ENCODE data around the gene SYNE1.
"Not testable (repeated sequence)": the region's sequence is repeated elsewhere in the genome, so short reads cannot be mapped to it uniquely, and the experiment has no call there.

The SYNE1 gene

GRCh38 chr6:152563177-152563576, 74.0 kb downstream of the SYNE1 start:
- no peaks in the 10 kb centered on the region for H3K4me1 Mint-ChIP-seq
- H3K27me3 Mint-ChIP-seq = no peaks in the 10 kb centered on the region
- no peak overlapping the region for H3K4me3 Mint-ChIP-seq
- H3K36me3 Mint-ChIP-seq = no peaks in the 10 kb centered on the region
- no peak overlapping the region for H3K27ac Mint-ChIP-seq
- CTCF ChIA-PET = no interaction called here
- H3K9me3 Mint-ChIP-seq = no peaks in the 10 kb centered on the region
- no peak for DNase-seq

- H3K27me3 Mint-ChIP-seq, H3K9me3 Mint-ChIP-seq, H3K36me3 Mint-ChIP-seq, H3K4me3 Mint-ChIP-seq, DNase-seq, H3K4me1 Mint-ChIP-seq, CTCF ChIA-PET, H3K27ac Mint-ChIP-seq: not testable (repeated sequence)
These were observed 78.4 kb downstream of the SYNE1 start for GRCh38 chr6:152558798-152559197.

DNA sequence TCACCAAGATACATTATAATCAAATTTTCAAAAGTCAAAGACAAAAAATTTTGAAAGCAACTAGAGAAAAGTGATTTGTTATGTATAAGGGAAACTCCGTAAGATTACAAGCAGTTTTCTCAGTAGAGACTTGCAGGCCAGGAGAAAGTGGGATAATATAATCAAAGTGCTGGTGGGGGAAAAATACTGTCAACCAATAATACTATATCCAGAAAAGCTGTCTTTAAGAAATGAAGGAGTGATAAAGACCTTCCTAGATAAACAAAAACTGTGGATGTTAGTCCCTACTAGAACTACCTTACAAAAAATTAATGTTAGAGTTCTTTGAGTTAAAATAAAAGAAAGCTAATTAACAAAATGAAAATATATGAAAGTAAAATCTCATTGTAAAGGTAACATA, 79.7 kb downstream of the SYNE1 start:
- CTCF ChIA-PET = no interaction called here
- Mint-ChIP-seq H3K4me3 (no peak overlapping the region), H3K36me3 (no peaks in the 10 kb centered on the region), H3K27ac (no peak overlapping the region), H3K27me3 (no peaks in the 10 kb centered on the region), H3K9me3 (peaks cover 3% of the 10 kb centered on the region), H3K4me1 (no peaks in the 10 kb centered on the region)
- no peak for DNase-seq

DNA sequence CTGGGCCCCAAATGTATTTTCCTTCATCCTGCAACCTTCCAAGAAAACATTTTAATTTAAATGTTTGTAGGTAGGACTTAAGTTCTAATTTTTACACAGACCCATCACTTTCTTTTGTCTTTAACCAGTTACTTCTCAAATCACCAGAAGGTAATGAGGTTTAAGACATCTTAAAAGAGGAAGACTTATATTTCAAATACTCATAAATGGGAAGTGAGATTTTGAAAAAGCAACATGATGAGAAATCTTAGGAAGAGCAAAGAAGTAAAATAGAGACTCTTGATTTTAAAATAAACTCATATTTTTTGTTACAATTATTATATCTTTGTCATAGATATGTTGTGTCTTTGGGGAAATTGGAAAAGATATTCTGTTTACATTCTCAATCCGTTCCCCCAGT, 82.3 kb downstream of the SYNE1 start:
- H3K36me3 Mint-ChIP-seq = no peaks in the 10 kb centered on the region
- H3K4me3 Mint-ChIP-seq = no peak overlapping the region
- H3K27ac Mint-ChIP-seq = no peak overlapping the region
- no peaks in the 10 kb centered on the region for H3K4me1 Mint-ChIP-seq
- CTCF ChIA-PET = no interaction called here
- no peak for DNase-seq
- H3K27me3 Mint-ChIP-seq = no peaks in the 10 kb centered on the region
- peaks cover 3% of the 10 kb centered on the region for H3K9me3 Mint-ChIP-seq

- H3K4me3 Mint-ChIP-seq = no peak overlapping the region
- DNase-seq = peak; percentile 37
- H3K27me3 Mint-ChIP-seq = no peaks in the 10 kb centered on the region
- no peaks in the 10 kb centered on the region for H3K4me1 Mint-ChIP-seq
- H3K36me3 Mint-ChIP-seq = no peaks in the 10 kb centered on the region
- no peak overlapping the region for H3K27ac Mint-ChIP-seq
- CTCF ChIA-PET = interaction anchor here (1.3 to 2.0 kb wide), 2 partner anchors 90 to 396 kb away, joined by 3 to 11 read pairs; no protein-coding TSS in a partner anchor
- peaks cover 3% of the 10 kb centered on the region for H3K9me3 Mint-ChIP-seq
These were observed 84.4 kb downstream of the SYNE1 start for GRCh38 chr6:152552616-152553209.

GRCh38 chr6:152543519-152543918, 93.6 kb downstream of the SYNE1 start:
- no peak for DNase-seq
- H3K4me1 Mint-ChIP-seq = no peaks in the 10 kb centered on the region
- no peak overlapping the region for H3K27ac Mint-ChIP-seq
- H3K9me3 Mint-ChIP-seq = no peaks in the 10 kb centered on the region
- H3K36me3 Mint-ChIP-seq = no peaks in the 10 kb centered on the region
- CTCF ChIA-PET = no interaction called here
- no peak overlapping the region for H3K4me3 Mint-ChIP-seq
- H3K27me3 Mint-ChIP-seq = no peaks in the 10 kb centered on the region

- H3K27me3 Mint-ChIP-seq = no peaks in the 10 kb centered on the region
- no peaks in the 10 kb centered on the region for H3K9me3 Mint-ChIP-seq
- H3K4me3 Mint-ChIP-seq = no peak overlapping the region
- H3K27ac Mint-ChIP-seq = no peak overlapping the region
- CTCF ChIA-PET = no interaction called here
- no peaks in the 10 kb centered on the region for H3K4me1 Mint-ChIP-seq
- no peak for DNase-seq
- H3K36me3 Mint-ChIP-seq = no peaks in the 10 kb centered on the region
These were observed 96.8 kb downstream of the SYNE1 start for GRCh38 chr6:152540381-152540780.

- no peak overlapping the region for H3K27ac Mint-ChIP-seq
- no peaks in the 10 kb centered on the region for H3K4me1 Mint-ChIP-seq
- no peak overlapping the region for H3K4me3 Mint-ChIP-seq
- H3K36me3 Mint-ChIP-seq = no peaks in the 10 kb centered on the region
- CTCF ChIA-PET = no interaction called here
- no peak for DNase-seq
- H3K9me3 Mint-ChIP-seq = no peaks in the 10 kb centered on the region
- H3K27me3 Mint-ChIP-seq = no peaks in the 10 kb centered on the region
These were observed 102.6 kb downstream of the SYNE1 start for GRCh38 chr6:152534541-152534940.

DNA sequence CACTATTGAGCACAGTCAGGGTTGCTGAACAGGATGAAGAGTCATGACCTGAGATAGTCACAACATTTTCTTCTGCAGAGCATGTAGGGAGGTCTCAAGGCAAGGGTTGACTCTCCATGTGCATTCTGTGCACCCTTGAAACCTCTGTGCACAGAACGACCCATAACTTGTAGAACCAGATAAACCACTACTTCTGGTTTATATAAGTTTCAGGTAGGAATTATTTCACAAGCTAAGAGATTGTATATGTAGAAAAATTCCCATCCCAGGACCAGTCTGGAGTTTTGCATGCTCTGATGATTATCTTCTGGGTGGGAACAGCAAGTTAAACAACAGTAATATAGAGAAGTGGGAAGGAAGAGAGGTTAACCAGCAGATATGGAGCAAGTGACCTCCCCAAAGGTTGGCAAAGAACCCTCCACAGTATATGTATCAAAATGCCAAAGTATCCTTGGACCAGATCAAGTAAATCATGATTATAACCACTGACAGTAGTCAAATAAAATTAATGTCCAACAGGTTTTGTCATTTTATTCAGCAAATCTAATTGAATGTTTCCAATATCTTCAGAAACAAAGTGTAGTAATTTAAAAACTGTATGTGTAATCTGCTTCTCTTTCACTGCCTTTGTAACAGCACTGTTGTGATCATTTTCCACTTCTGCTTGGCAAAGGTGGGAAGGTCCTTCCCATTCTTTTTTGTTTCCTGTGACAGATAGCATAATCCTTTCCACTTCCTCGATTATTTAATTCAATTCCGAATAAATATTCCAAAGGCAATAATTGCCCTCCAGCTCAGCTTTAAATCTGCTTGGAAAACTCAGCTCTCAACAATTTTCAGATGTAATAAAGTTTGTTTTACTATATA, 104.4 kb downstream of the SYNE1 start:
- Mint-ChIP-seq H3K36me3 (no peaks in the 10 kb centered on the region), H3K27me3 (peaks cover 2% of the 10 kb centered on the region), H3K4me1 (no peaks in the 10 kb centered on the region), H3K27ac (no peak overlapping the region), H3K9me3 (no peaks in the 10 kb centered on the region), H3K4me3 (no peak overlapping the region)
- DNase-seq = no peak
- CTCF ChIA-PET = interaction anchor here (0.8 kb wide), 1 partner anchor 33 kb away, joined by 3 read pairs; no protein-coding TSS in a partner anchor

DNA sequence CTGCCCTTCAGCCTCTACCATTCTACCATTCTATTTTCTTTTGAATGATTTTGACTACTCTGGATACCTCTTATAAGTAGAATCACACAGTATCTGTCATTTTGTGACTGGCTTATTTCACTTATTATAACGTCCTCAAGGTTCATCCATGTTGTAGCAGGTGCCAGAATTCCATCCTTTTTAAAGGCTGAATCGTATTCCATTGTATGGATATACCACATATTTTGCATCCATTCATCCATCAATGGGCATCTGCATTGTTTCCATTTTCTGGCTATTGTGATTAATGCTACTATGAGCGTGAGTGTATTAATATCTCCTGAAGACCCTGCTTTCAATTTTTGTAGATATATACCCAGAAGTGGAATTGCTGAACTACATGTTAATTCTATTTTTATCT, 105.5 kb downstream of the SYNE1 start:
- H3K36me3 Mint-ChIP-seq = no peaks in the 10 kb centered on the region
- H3K9me3 Mint-ChIP-seq = no peaks in the 10 kb centered on the region
- no peak overlapping the region for H3K27ac Mint-ChIP-seq
- peaks cover 3% of the 10 kb centered on the region for H3K27me3 Mint-ChIP-seq
- no peaks in the 10 kb centered on the region for H3K4me1 Mint-ChIP-seq
- CTCF ChIA-PET = interaction anchor here (0.8 kb wide), 1 partner anchor 32 kb away, joined by 3 read pairs; no protein-coding TSS in a partner anchor
- H3K4me3 Mint-ChIP-seq = no peak overlapping the region
- DNase-seq = no peak

DNA sequence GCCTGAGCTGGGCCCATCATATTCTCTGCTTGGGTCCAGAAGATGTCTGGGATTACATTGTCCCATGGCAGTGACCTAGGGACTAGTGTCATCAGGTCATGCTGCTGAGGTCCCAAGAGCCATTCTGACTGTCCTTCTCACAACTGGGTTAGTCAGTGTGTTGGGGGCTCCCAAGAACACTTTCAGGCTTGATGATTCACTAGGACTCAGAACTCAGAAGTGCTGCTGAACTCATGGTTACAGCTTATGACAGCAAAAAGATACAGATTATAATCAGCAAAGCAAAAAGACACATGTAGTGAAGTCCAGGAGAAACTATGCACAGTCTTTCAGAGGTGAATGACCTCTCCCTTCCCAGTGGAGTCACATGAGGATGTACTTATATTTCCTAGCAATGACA, 107.8 kb downstream of the SYNE1 start:
- no peak overlapping the region for H3K4me3 Mint-ChIP-seq
- DNase-seq = no peak
- no peak overlapping the region for H3K27ac Mint-ChIP-seq
- H3K36me3 Mint-ChIP-seq = no peaks in the 10 kb centered on the region
- H3K9me3 Mint-ChIP-seq = no peaks in the 10 kb centered on the region
- CTCF ChIA-PET = no interaction called here
- peaks cover 3% of the 10 kb centered on the region for H3K27me3 Mint-ChIP-seq
- no peaks in the 10 kb centered on the region for H3K4me1 Mint-ChIP-seq

DNA sequence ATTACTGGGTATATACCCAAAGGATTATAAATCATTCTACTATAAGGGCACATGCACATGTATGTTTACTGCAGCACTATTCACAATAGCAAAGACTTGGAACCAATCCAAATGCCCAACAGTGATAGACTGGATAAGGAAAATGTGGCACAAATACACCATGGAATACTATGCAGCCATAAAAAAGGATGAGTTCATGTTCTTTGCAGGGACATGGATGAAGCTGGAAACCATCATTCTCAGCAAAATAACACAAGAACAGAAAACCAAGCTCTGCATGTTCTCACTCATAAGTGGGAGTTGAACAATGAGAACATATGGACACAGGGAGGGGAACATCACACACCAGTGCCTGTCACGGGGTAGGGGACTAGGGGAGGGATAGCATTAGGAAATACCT, 123.0 kb downstream of the SYNE1 start:
- H3K36me3 Mint-ChIP-seq, H3K27ac Mint-ChIP-seq, H3K4me1 Mint-ChIP-seq, H3K27me3 Mint-ChIP-seq, CTCF ChIA-PET, DNase-seq, H3K9me3 Mint-ChIP-seq, H3K4me3 Mint-ChIP-seq: not testable (repeated sequence)

DNA sequence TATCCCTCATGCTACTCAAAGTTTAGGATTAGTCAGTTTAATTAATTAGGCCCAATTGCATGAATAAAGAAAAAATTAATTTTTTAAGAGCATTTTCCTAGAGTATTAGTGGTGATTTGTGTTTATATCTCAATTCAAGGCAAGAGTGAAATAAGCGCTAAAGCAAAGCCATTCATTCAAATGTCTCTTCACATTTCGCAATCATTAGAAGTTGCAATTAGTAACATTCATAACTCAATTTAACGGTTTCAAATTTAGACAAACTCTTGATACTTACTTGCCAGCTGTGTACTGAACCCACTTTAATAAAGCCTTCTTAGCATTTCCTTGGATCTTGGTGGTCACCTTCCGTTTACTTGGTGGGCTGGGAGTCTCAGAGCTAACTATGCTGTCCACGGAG, 127.2 kb downstream of the SYNE1 start:
- Mint-ChIP-seq H3K4me1 (no peaks in the 10 kb centered on the region), H3K27ac (no peak overlapping the region), H3K27me3 (no peaks in the 10 kb centered on the region), H3K4me3 (no peak overlapping the region), H3K36me3 (no peaks in the 10 kb centered on the region), H3K9me3 (no peaks in the 10 kb centered on the region)
- CTCF ChIA-PET = no interaction called here
- DNase-seq = no peak

DNA sequence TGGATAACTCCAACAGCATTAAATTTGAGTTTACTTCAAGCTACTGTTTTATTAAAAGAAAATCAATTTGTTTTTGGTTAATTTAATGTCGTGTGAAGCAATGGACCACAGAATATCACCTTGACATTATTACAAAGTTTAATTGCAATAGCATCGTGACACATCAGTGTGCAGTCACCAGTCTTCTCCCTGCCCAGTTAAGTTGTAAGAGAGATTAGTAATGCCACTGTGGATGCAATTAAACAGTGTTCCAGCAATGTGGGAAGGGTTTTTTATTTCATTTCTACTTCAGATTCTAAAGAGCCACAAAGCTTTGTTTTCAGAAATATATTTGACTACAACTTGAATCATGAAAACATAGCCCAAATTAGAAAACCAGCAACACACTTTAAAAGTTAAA, 128.7 kb downstream of the SYNE1 start:
- no peaks in the 10 kb centered on the region for H3K9me3 Mint-ChIP-seq
- H3K27me3 Mint-ChIP-seq = no peaks in the 10 kb centered on the region
- CTCF ChIA-PET = no interaction called here
- no peaks in the 10 kb centered on the region for H3K4me1 Mint-ChIP-seq
- no peak overlapping the region for H3K27ac Mint-ChIP-seq
- H3K36me3 Mint-ChIP-seq = no peaks in the 10 kb centered on the region
- no peak for DNase-seq
- no peak overlapping the region for H3K4me3 Mint-ChIP-seq

DNA sequence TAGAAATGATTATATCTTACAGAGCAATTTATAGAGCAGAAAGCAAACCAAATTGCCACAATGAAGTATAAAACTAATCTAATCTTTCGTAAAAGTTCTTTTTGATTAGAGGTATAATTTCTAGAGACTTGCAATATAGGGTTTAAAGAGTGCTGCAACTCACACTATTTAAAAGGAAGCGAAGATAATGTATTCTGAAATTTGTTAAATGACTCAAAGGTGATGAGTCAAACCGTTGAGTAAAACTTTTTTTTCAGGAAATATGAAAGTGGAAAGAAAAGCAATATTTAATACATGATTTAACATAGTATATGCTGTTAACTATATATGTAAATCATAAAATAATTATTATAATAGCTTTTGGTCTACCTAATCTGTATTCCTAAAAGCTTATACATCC, 133.6 kb downstream of the SYNE1 start:
- H3K27ac Mint-ChIP-seq = no peak overlapping the region
- no peaks in the 10 kb centered on the region for H3K9me3 Mint-ChIP-seq
- no peaks in the 10 kb centered on the region for H3K4me1 Mint-ChIP-seq
- no peak overlapping the region for H3K4me3 Mint-ChIP-seq
- CTCF ChIA-PET = no interaction called here
- H3K27me3 Mint-ChIP-seq = no peaks in the 10 kb centered on the region
- no peaks in the 10 kb centered on the region for H3K36me3 Mint-ChIP-seq
- no peak for DNase-seq
